ENCODE data around the gene KEAP1. TPM values are rescaled to one million over a fixed set of nuclear protein-coding genes. Genes with fewer than 3 reads are reported as not detected.
A peak's percentile ranks its signal among the peaks of the same experiment; 100 is the strongest.

KEAP1 gene
- total RNA-seq, 2 donors from 2014 or later: 53.2 to 87.3 TPM

- intact Hi-C loops (cut with DNase I): no loop called here
- no peaks in the 10 kb centered on the region for H3K9me3 ChIP-seq
- H3K9ac ChIP-seq (ENCODE audit: low read depth in 2 of 2, low read length in 2 of 2): no peak overlapping the region
- peak; percentile 74 for TF ChIP-seq CTCF (IDR thresholded peaks at IDR 0.05)
- no peak overlapping the region for H3K27ac ChIP-seq
- H3K4me1 ChIP-seq: peaks cover 2% of the 10 kb centered on the region
- no peak for DNase-seq
- no peak overlapping the region for H3K4me3 ChIP-seq
- no peaks in the 10 kb centered on the region for H3K36me3 ChIP-seq
- peaks cover 31% of the 10 kb centered on the region for H3K27me3 ChIP-seq
Observed at GRCh38 chr19:10510301-10510802, 7.2 kb upstream of the KEAP1 start.

GRCh38 chr19:10508707-10509106 is 5.6 kb upstream of the KEAP1 start:
- Histone ChIP-seq H3K4me1 (peaks cover 2% of the 10 kb centered on the region), H3K27me3 (peaks cover 15% of the 10 kb centered on the region)

GRCh38 chr19:10508036-10508435 is 4.9 kb upstream of the KEAP1 start:
- Histone ChIP-seq H3K9me3 (no peaks in the 10 kb centered on the region), H3K27ac (no peak overlapping the region), H3K36me3 (no peaks in the 10 kb centered on the region), H3K4me3 (no peak overlapping the region), H3K9ac (ENCODE audit: low read depth in 2 of 2, low read length in 2 of 2) (no peak overlapping the region), H3K4me1 (peaks cover 2% of the 10 kb centered on the region), H3K27me3 (peaks cover 8% of the 10 kb centered on the region)
- intact Hi-C loops (cut with DNase I): no loop called here
- DNase-seq: no peak
- TF ChIP-seq CTCF (IDR thresholded peaks at IDR 0.05): no peak

More at GRCh38 chr19:10508707-10509106, 5.6 kb upstream of the KEAP1 start:
- H3K36me3 ChIP-seq: no peaks in the 10 kb centered on the region
- H3K27ac ChIP-seq: no peak overlapping the region
- no peak for DNase-seq
- no peak for TF ChIP-seq CTCF (IDR thresholded peaks at IDR 0.05)
- H3K9ac ChIP-seq (ENCODE audit: low read depth in 2 of 2, low read length in 2 of 2): no peak overlapping the region
- H3K9me3 ChIP-seq: no peaks in the 10 kb centered on the region
- H3K4me3 ChIP-seq: no peak overlapping the region
- intact Hi-C loops (cut with DNase I): no loop called here

GRCh38 chr19:10505583-10506229 is 2.5 kb upstream of the KEAP1 start:
- intact Hi-C loops (cut with DNase I): no loop called here
- H3K27ac ChIP-seq: no peak overlapping the region

GRCh38 chr19:10502524-10503001 is 593 bp downstream of the KEAP1 start:
- Histone ChIP-seq H3K36me3 (peaks cover 4% of the 10 kb centered on the region), H3K27ac (peak overlapping the region; percentile 97), H3K4me3 (peak overlapping the region; percentile 87), H3K4me1 (peaks cover 15% of the 10 kb centered on the region), H3K9ac (ENCODE audit: low read depth in 2 of 2, low read length in 2 of 2) (peak overlapping the region; percentile 97 to 98), H3K9me3 (no peaks in the 10 kb centered on the region), H3K27me3 (no peaks in the 10 kb centered on the region)
- intact Hi-C loops (cut with DNase I): no loop called here
- no peak for TF ChIP-seq CTCF (IDR thresholded peaks at IDR 0.05)
- DNase-seq: peak; percentile 92

More at GRCh38 chr19:10505583-10506229, 2.5 kb upstream of the KEAP1 start:
- Histone ChIP-seq H3K27me3 (peaks cover 5% of the 10 kb centered on the region), H3K36me3 (no peaks in the 10 kb centered on the region), H3K4me1 (peaks cover 8% of the 10 kb centered on the region), H3K9ac (ENCODE audit: low read depth in 2 of 2, low read length in 2 of 2) (no peak overlapping the region), H3K4me3 (no peak overlapping the region), H3K9me3 (no peaks in the 10 kb centered on the region)
- peak; percentile 85 for TF ChIP-seq CTCF (IDR thresholded peaks at IDR 0.05)
- peak; percentile 87 for DNase-seq
